MCF 10A (cell line): ENCODE data around the gene CD151. TPM values are rescaled to one million over a fixed set of nuclear protein-coding genes. Genes with fewer than 3 reads are reported as not detected.

Source experiments
- BruUV-seq: library from RNA; stranded (reverse); fragments of 400-500 nt; replicated peaks from 2 replicates; lab custom pipeline; 2021; lab: Mats Ljungman, UMichigan
- CTCF ChIA-PET: fragments of 300-600 bp; sonication (Branson Sonifier 250); formaldehyde crosslinking; extraction: SDS; loops from one replicate; lab custom pipeline; 2021; ENCODE audit warnings: antibody characterized with exemption, inconsistent platforms; lab: Yijun Ruan, JAX
- POLR2A ChIA-PET: fragments of 300-600, 350-650 bp; sonication (Branson Sonifier 250); formaldehyde crosslinking; extraction: SDS; loops from one replicate; lab custom pipeline; 2020; ENCODE audit warnings: antibody characterized with exemption, inconsistent platforms; lab: Yijun Ruan, JAX
- DNase-seq: peaks from one replicate; pipeline ENCODE4 v3.0.0-alpha.2; 2018; ENCODE audit not compliant: unreplicated experiment
- H3K27ac Mint-ChIP-seq: one replicate; pipeline ENCODE4 v1.8.0; 2022; ENCODE audit warnings: mild to moderate bottlenecking, low read depth, mixed read lengths; ENCODE audit not compliant: unreplicated experiment
- H3K27me3 Mint-ChIP-seq: one replicate; pipeline ENCODE4 v1.8.0; 2022; ENCODE audit warnings: mixed read lengths; ENCODE audit not compliant: insufficient read depth, unreplicated experiment
- H3K36me3 Mint-ChIP-seq: one replicate; pipeline ENCODE4 v1.8.0; 2022; ENCODE audit warnings: mild to moderate bottlenecking, moderate library complexity, mixed read lengths; ENCODE audit not compliant: insufficient read depth, unreplicated experiment
- H3K4me1 Mint-ChIP-seq: one replicate; pipeline ENCODE4 v1.8.0; 2022; ENCODE audit warnings: mixed read lengths; ENCODE audit not compliant: insufficient read depth, unreplicated experiment
- H3K4me3 Mint-ChIP-seq: one replicate; pipeline ENCODE4 v1.8.0; 2022; ENCODE audit warnings: mild to moderate bottlenecking, moderate library complexity, mixed read lengths; ENCODE audit not compliant: unreplicated experiment
- H3K9me3 Mint-ChIP-seq: one replicate; pipeline ENCODE4 v1.8.0; 2022; ENCODE audit warnings: mixed read lengths; ENCODE audit not compliant: unreplicated experiment
- CTCF ChIP-seq: fragments of 200-600 bp; IDR thresholded peaks from one replicate; pipeline ENCODE4 v1.8.0; 2022; ENCODE audit warnings: antibody characterized with exemption, mild to moderate bottlenecking; ENCODE audit not compliant: unreplicated experiment
- intact Hi-C: fragments of 100-400 bp; cut with micrococcal nuclease; formaldehyde crosslinking; loops from 2 replicates; pipeline ENCODE4 v1.14.1; 2022
- total RNA-seq: library from RNA; stranded (reverse); gene quantifications from 2 replicates; pipeline ENCODE4 v1.2.3, GENCODE V29; 2022

CD151 gene
- total RNA-seq, 1 experiment from 2014 or later, result 412 TPM

DNA sequence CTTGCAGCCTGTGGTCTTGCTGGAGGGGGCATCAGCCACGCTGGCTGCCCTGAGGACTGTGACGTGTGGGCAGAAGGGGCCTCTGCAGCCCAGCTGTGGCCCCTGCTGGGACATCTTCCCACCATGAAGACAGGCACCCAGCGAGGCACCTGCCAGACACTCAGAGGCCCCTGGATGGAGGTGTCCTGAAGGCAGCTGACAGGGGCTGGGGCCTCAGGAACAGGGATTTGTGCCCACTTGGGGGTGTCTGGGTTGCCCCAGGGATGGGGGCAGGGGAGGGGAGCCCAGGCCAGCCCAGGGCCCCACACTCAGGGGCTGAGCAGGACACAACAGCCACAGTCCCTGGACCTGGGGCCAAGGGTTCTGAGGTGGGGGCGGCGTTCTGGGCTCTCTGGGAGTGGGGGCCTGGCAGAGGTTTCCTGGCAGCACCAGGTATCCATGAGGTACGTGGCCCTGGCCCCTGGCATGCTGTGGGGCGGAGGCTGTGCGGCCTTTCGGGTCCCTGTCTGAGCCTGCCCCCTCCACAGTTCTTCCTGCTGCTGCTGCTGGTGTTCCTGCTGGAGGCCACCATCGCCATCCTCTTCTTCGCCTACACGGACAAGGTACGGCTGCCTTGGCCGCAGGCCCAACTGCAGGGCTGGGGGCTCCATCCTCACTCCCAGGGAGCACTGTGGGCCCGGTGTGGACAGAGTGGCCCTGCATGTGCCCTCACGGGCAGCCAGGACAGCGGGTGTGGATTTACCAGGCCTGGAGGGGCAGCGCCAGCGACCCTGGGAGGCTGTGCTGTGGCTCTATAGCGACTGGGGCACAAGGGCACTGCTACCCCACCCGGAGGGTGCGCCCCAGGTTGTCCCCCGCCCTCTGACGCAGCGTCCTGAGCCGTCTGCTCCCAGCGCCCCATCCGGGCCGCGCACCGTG is 31.4 kb downstream of the CD151 start:
- ChIA-PET CTCF (interaction anchor here (0.7 to 1.4 kb wide), 2 partner anchors 16 to 64 kb away, joined by 3 to 4 read pairs; no protein-coding TSS in a partner anchor), POLR2A (interaction anchor here (0.7 to 1.0 kb wide), 3 partner anchors 17 to 625 kb away, joined by 3 to 4 read pairs (median 3); no protein-coding TSS in a partner anchor)
- no peak for TF ChIP-seq CTCF
- Mint-ChIP-seq H3K4me3 (no peak overlapping the region), H3K9me3 (no peaks in the 10 kb centered on the region), H3K27ac (no peak overlapping the region), H3K27me3 (no peaks in the 10 kb centered on the region), H3K4me1 (no peaks in the 10 kb centered on the region), H3K36me3 (peaks cover 75% of the 10 kb centered on the region)
- BruUV-seq, result no TSS peak
- DNase-seq, result no peak
- intact Hi-C loops, result no loop called here

GRCh38 chr11:864898-865297 is 32.1 kb downstream of the CD151 start:
- BruUV-seq, result no TSS peak
- no peak for TF ChIP-seq CTCF
- ChIA-PET CTCF (no interaction called here), POLR2A (interaction anchor here (0.7 to 3.4 kb wide), 2 partner anchors 18 to 625 kb away, joined by 3 to 14 read pairs; no protein-coding TSS in a partner anchor)
- Mint-ChIP-seq H3K4me1 (no peaks in the 10 kb centered on the region), H3K4me3 (no peak overlapping the region), H3K36me3 (peaks cover 75% of the 10 kb centered on the region), H3K9me3 (no peaks in the 10 kb centered on the region), H3K27me3 (no peaks in the 10 kb centered on the region), H3K27ac (no peak overlapping the region)
- no peak for DNase-seq
- intact Hi-C loops, result no loop called here

DNA sequence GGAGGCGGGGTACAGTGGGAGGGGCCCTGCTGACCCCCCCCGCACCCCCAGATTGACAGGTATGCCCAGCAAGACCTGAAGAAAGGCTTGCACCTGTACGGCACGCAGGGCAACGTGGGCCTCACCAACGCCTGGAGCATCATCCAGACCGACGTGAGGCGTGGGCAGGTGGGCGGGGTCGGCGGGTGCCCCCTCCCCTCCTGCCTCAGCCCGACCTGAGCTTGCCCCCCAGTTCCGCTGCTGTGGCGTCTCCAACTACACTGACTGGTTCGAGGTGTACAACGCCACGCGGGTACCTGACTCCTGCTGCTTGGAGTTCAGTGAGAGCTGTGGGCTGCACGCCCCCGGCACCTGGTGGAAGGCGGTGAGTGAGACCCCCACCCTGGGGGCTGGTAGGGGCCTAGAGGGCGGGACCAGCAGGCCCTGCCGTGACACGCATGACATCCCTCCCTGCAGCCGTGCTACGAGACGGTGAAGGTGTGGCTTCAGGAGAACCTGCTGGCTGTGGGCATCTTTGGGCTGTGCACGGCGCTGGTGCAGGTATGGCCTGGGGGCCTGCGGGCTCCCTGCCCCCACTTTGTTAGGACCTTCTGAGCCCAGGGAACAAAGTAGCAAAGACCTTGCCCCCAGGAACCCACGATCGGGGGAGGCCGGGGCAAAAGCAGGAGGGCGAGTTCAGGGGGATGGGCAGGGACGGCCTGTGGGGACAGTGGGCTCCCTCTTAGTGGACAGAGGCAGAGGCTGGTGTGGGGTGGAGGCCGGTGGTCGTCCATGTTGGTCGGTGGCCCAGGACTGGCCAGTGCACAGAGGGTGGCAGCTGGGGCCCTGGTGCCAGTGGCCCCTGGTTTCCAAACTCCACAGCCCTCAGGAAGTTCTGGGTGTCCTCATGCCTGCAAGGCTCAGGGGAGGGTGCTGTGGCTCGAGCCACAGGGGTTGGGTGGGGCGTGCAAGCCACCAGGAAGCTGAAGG is 33.0 kb downstream of the CD151 start:
- Mint-ChIP-seq H3K36me3 (peaks cover 78% of the 10 kb centered on the region), H3K4me3 (no peak overlapping the region), H3K9me3 (no peaks in the 10 kb centered on the region), H3K4me1 (no peaks in the 10 kb centered on the region), H3K27me3 (no peaks in the 10 kb centered on the region), H3K27ac (no peak overlapping the region)
- intact Hi-C loops, result no loop called here
- BruUV-seq, result no TSS peak
- no peak for TF ChIP-seq CTCF
- POLR2A ChIA-PET, result interaction anchor here (3.4 kb wide), 1 partner anchor 19 kb away, joined by 14 read pairs; no protein-coding TSS in a partner anchor
- CTCF ChIA-PET, result no interaction called here
- no peak for DNase-seq
